Activated CD4-positive, alpha-beta T cell treated with anti-CD3 and anti-CD28 coated beads, Interleukin-2, amount 10 ng/mL, durations not matched to agents 7 days and 5 days (primary cell): ENCODE results near the gene TM7SF3. TPM values are rescaled to one million over a fixed set of nuclear protein-coding genes. Genes with fewer than 3 reads are reported as not detected.
A peak's percentile ranks its signal among the peaks of the same experiment; 100 is the strongest.
"Not testable (repeated sequence)": the region's sequence is repeated elsewhere in the genome, so short reads cannot be mapped to it uniquely, and the experiment has no call there.

Experiments used
- CTCF ChIA-PET: fragments of 350-600 bp; sonication (Branson Sonifier 250); formaldehyde crosslinking; loops from one replicate; lab custom pipeline; 2021; ENCODE audit warnings: antibody characterized with exemption; lab: Charles Lee
- POLR2A ChIA-PET: fragments of 350-600 bp; sonication (Branson Sonifier 250); formaldehyde crosslinking; loops from one replicate; lab custom pipeline; 2021; ENCODE audit warnings: antibody characterized with exemption; lab: Charles Lee
- DNase-seq: peaks from one replicate; pipeline ENCODE4 v3.0.0-alpha.2; 2020
- H3K27ac Mint-ChIP-seq: one replicate; pipeline ENCODE4 v1.8.0; 2021; ENCODE audit warnings: mild to moderate bottlenecking, moderate library complexity, mixed read lengths
- H3K27me3 Mint-ChIP-seq: one replicate; pipeline ENCODE4 v1.8.0; 2021; ENCODE audit warnings: mixed read lengths
- H3K36me3 Mint-ChIP-seq: one replicate; pipeline ENCODE4 v1.8.0; 2021; ENCODE audit warnings: low read depth, mixed read lengths
- H3K4me1 Mint-ChIP-seq: one replicate; pipeline ENCODE4 v1.8.0; 2021; ENCODE audit warnings: mixed read lengths
- H3K4me3 Mint-ChIP-seq: one replicate; pipeline ENCODE4 v1.8.0; 2021; ENCODE audit warnings: mild to moderate bottlenecking, moderate library complexity, mixed read lengths
- H3K9me3 Mint-ChIP-seq: one replicate; pipeline ENCODE4 v1.8.0; 2021; ENCODE audit warnings: mixed read lengths
- total RNA-seq, 2 experiments: library from RNA; stranded (reverse); gene quantifications; one replicate each; pipeline ENCODE4 v1.2.3, GENCODE V29; 2021

Gene TM7SF3
- total RNA-seq, 2 experiments from 2014 or later: 46.1 to 58.8 TPM

GRCh38 chr12:26961803-26962202, 52.4 kb downstream of the TM7SF3 start:
- H3K36me3 Mint-ChIP-seq: peaks cover 56% of the 10 kb centered on the region
- POLR2A ChIA-PET: no interaction called here

GRCh38 chr12:26961391-26961790, 52.8 kb downstream of the TM7SF3 start:
- POLR2A ChIA-PET, H3K4me1 Mint-ChIP-seq, H3K27ac Mint-ChIP-seq, H3K27me3 Mint-ChIP-seq, CTCF ChIA-PET, H3K4me3 Mint-ChIP-seq, H3K9me3 Mint-ChIP-seq, DNase-seq: not testable (repeated sequence)
- H3K36me3 Mint-ChIP-seq: peaks cover 56% of the 10 kb centered on the region

More at GRCh38 chr12:26961803-26962202, 52.4 kb downstream of the TM7SF3 start:
- Mint-ChIP-seq H3K27ac (no peak overlapping the region), H3K27me3 (no peaks in the 10 kb centered on the region), H3K4me1 (peaks cover 1% of the 10 kb centered on the region), H3K4me3 (no peak overlapping the region), H3K9me3 (no peaks in the 10 kb centered on the region)
- DNase-seq: no peak
- CTCF ChIA-PET: no interaction called here

- no peak for DNase-seq
- Mint-ChIP-seq H3K9me3 (no peaks in the 10 kb centered on the region), H3K27ac (no peak overlapping the region), H3K4me3 (no peak overlapping the region), H3K36me3 (peaks cover 50% of the 10 kb centered on the region), H3K27me3 (no peaks in the 10 kb centered on the region), H3K4me1 (peaks cover 33% of the 10 kb centered on the region)
- CTCF ChIA-PET: interaction anchor here (1.2 kb wide), 1 partner anchor 69 kb away, joined by 3 read pairs; no protein-coding TSS in a partner anchor
- POLR2A ChIA-PET: no interaction called here
Observed at GRCh38 chr12:26954027-26954426, 60.2 kb downstream of the TM7SF3 start.

GRCh38 chr12:26953447-26953846, 60.7 kb downstream of the TM7SF3 start:
- Mint-ChIP-seq H3K36me3 (peaks cover 54% of the 10 kb centered on the region), H3K9me3 (peaks cover 2% of the 10 kb centered on the region), H3K27ac (no peak overlapping the region), H3K4me1 (peaks cover 33% of the 10 kb centered on the region), H3K27me3 (no peaks in the 10 kb centered on the region), H3K4me3 (no peak overlapping the region)
- CTCF ChIA-PET: interaction anchor here (0.6 kb wide), 1 partner anchor 32 kb away, joined by 3 read pairs; no protein-coding TSS in a partner anchor
- POLR2A ChIA-PET: no interaction called here
- no peak for DNase-seq

- CTCF ChIA-PET: no interaction called here
- H3K36me3 Mint-ChIP-seq: peaks cover 67% of the 10 kb centered on the region
- H3K4me3 Mint-ChIP-seq: no peak overlapping the region
- peaks cover 47% of the 10 kb centered on the region for H3K4me1 Mint-ChIP-seq
- no peak for DNase-seq
- POLR2A ChIA-PET: no interaction called here
- H3K27ac Mint-ChIP-seq: no peak overlapping the region
- H3K9me3 Mint-ChIP-seq: peaks cover 22% of the 10 kb centered on the region
- no peaks in the 10 kb centered on the region for H3K27me3 Mint-ChIP-seq
Observed at GRCh38 chr12:26948309-26948708, 65.9 kb downstream of the TM7SF3 start.

- peak overlapping the region; percentile 96 for H3K27ac Mint-ChIP-seq
- peaks cover 7% of the 10 kb centered on the region for H3K9me3 Mint-ChIP-seq
- peaks cover 37% of the 10 kb centered on the region for H3K36me3 Mint-ChIP-seq
- H3K4me3 Mint-ChIP-seq: peak overlapping the region; percentile 96
- CTCF ChIA-PET: interaction anchor here (0.8 to 1.1 kb wide), 2 partner anchors 23 to 365 kb away, joined by 3 read pairs; no protein-coding TSS in a partner anchor
- DNase-seq: no peak
- peaks cover 43% of the 10 kb centered on the region for H3K4me1 Mint-ChIP-seq
- H3K27me3 Mint-ChIP-seq: no peaks in the 10 kb centered on the region
- POLR2A ChIA-PET: no interaction called here
Observed at GRCh38 chr12:26941215-26941594, 73.0 kb downstream of the TM7SF3 start.

- Mint-ChIP-seq H3K4me1 (peaks cover 45% of the 10 kb centered on the region), H3K27ac (peak overlapping the region; percentile 96), H3K4me3 (peak overlapping the region; percentile 96), H3K27me3 (no peaks in the 10 kb centered on the region), H3K9me3 (peaks cover 4% of the 10 kb centered on the region), H3K36me3 (peaks cover 36% of the 10 kb centered on the region)
- POLR2A ChIA-PET: no interaction called here
- peak; percentile 25 for DNase-seq
- CTCF ChIA-PET: no interaction called here
Observed at GRCh38 chr12:26940516-26941214, 73.5 kb downstream of the TM7SF3 start.

GRCh38 chr12:26939953-26940352, 74.2 kb downstream of the TM7SF3 start:
- peaks cover 4% of the 10 kb centered on the region for H3K9me3 Mint-ChIP-seq
- peaks cover 37% of the 10 kb centered on the region for H3K36me3 Mint-ChIP-seq
- peak overlapping the region; percentile 96 for H3K4me3 Mint-ChIP-seq
- CTCF ChIA-PET: no interaction called here
- no peak for DNase-seq
- H3K27me3 Mint-ChIP-seq: no peaks in the 10 kb centered on the region
- POLR2A ChIA-PET: no interaction called here
- peak overlapping the region; percentile 96 for H3K27ac Mint-ChIP-seq
- H3K4me1 Mint-ChIP-seq: peaks cover 51% of the 10 kb centered on the region

- Mint-ChIP-seq H3K27ac (peak overlapping the region; percentile 96), H3K4me1 (peaks cover 55% of the 10 kb centered on the region), H3K4me3 (peak overlapping the region; percentile 96), H3K27me3 (no peaks in the 10 kb centered on the region), H3K9me3 (peaks cover 4% of the 10 kb centered on the region), H3K36me3 (peaks cover 40% of the 10 kb centered on the region)
- ChIA-PET POLR2A (no interaction called here), CTCF (no interaction called here)
- no peak for DNase-seq
Observed at GRCh38 chr12:26939192-26939832, 74.9 kb downstream of the TM7SF3 start.

GRCh38 chr12:26938701-26939062, 75.5 kb downstream of the TM7SF3 start:
- DNase-seq: peak; percentile 29
- peaks cover under 1% of the 10 kb centered on the region for H3K9me3 Mint-ChIP-seq
- H3K36me3 Mint-ChIP-seq: peaks cover 39% of the 10 kb centered on the region
- POLR2A ChIA-PET: no interaction called here
- no peaks in the 10 kb centered on the region for H3K27me3 Mint-ChIP-seq
- CTCF ChIA-PET: interaction anchor here (0.6 kb wide), 1 partner anchor 83 kb away, joined by 4 read pairs; no protein-coding TSS in a partner anchor
- H3K4me3 Mint-ChIP-seq: peak overlapping the region; percentile 96
- H3K27ac Mint-ChIP-seq: peak overlapping the region; percentile 96
- peaks cover 55% of the 10 kb centered on the region for H3K4me1 Mint-ChIP-seq

GRCh38 chr12:26937863-26938700, 76.1 kb downstream of the TM7SF3 start, which contains the start of the genes FGFR1OP2 and INTS13:
Gene FGFR1OP2 (plus strand): TSS chr12:26938470. CDS start chr12:26954159, 15,689 bp downstream.
Gene INTS13 (minus strand): TSS chr12:26937981. CDS start chr12:26936803, 1,178 bp downstream.
- ChIA-PET CTCF (interaction anchor here (0.6 kb wide), 1 partner anchor 84 kb away, joined by 4 read pairs; no protein-coding TSS in a partner anchor), POLR2A (no interaction called here)
- H3K36me3 Mint-ChIP-seq: peaks cover 39% of the 10 kb centered on the region
- H3K27ac Mint-ChIP-seq: peak within 1 kb of the TSS; percentile 96
- H3K9me3 Mint-ChIP-seq: no peaks in the 10 kb centered on the region
- H3K4me3 Mint-ChIP-seq: peak within 1 kb of the TSS; percentile 96
- peak; percentile 99 for DNase-seq
- H3K27me3 Mint-ChIP-seq: no peaks in the 10 kb centered on the region
- peaks cover 55% of the 10 kb centered on the region for H3K4me1 Mint-ChIP-seq

GRCh38 chr12:26937443-26937862, 76.7 kb downstream of the TM7SF3 start:
- H3K27me3 Mint-ChIP-seq: no peaks in the 10 kb centered on the region
- H3K4me1 Mint-ChIP-seq: peaks cover 55% of the 10 kb centered on the region
- DNase-seq: no peak
- peak overlapping the region; percentile 96 for H3K4me3 Mint-ChIP-seq
- H3K9me3 Mint-ChIP-seq: no peaks in the 10 kb centered on the region
- H3K27ac Mint-ChIP-seq: peak overlapping the region; percentile 96
- ChIA-PET POLR2A (no interaction called here), CTCF (interaction anchor here (0.6 kb wide), 1 partner anchor 1256 kb away, joined by 3 read pairs; no protein-coding TSS in a partner anchor)
- peaks cover 40% of the 10 kb centered on the region for H3K36me3 Mint-ChIP-seq
